Caki2 (cell line): ENCODE results near the gene RAI14. TPM values are rescaled to one million over a fixed set of nuclear protein-coding genes. Genes with fewer than 3 reads are reported as not detected.
"Not testable (repeated sequence)": the region's sequence is repeated elsewhere in the genome, so short reads cannot be mapped to it uniquely, and the experiment has no call there.

Experiments
- DNase-seq: peaks from one replicate; pipeline ENCODE4 v3.0.0-alpha.2; 2015; ENCODE audit warnings: low read depth
- in situ Hi-C: cut with HindIII; loops from 2 replicates; pipeline ENCODE4 v1.10.0; 2016; ENCODE audit warnings: low sequenced_read_pairs, low pct_unique_long_range_greater_than_20kb, mixed read lengths
- total RNA-seq: library from RNA; depleted of rRNA; stranded (reverse); fragments of >200 nt; shearing (Covaris generic); gene quantifications from 2 replicates; pipeline ENCODE4 v1.2.3, GENCODE V29; 2014; ENCODE audit warnings: low replicate concordance

Gene RAI14
- total RNA-seq, 1 experiment from 2014 or later: 53.9 TPM

DNA sequence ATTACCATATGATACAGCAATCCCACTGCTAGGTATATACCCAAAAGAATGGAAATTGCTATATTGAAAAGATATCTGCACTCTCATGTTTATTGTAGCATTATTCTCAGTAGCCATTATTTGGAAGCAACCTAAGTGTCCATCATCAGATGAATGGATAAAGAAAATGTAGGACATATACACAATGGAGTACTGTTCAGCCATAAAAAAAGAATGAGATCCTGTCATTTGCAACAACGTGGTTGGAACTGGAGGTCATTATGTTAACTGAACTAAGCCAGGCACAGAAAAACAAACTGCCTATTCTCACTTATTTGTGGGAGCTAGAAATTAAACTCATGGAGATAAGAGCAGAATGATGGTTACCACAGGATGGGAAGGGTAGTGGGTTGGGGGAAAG, 119.8 kb downstream of the RAI14 start:
- no peak for DNase-seq
- in situ Hi-C loops: no loop called here

DNA sequence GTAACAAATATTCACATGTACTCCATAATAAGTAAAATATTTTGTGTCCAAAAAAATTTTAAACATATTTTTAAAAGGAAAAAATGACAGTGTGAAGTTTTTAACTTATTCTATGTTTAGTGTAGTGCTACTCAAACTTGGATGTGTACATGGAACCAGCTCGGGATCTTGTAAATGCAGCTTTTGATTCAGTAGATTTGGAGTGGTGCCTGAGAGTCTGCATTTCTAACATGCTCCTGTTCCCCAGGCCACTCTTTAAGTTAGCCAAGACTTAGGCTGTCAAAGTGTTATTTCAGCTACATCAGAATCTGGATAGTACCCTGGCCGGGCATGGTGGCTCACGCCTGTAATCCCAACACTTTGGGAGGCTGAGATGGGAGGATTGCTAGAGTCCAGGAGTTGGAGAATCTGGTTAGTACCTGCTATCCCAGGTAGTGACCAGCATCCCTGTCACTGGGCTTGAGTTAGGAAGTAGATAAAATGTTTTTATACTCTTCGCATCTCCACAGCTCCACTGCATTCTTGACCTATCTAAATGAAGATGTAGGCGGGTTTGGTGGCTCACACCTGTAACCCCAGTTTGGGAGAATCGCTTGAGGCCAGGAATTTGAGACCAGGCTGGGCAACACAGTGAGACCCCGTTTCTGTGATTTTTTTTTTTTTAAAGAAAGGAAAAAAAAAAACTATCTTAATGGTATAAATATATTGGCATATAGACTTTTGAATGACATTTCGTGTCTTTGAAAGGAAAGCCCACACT, 122.1 kb downstream of the RAI14 start:
- no peak for DNase-seq
- in situ Hi-C loops: no loop called here

DNA sequence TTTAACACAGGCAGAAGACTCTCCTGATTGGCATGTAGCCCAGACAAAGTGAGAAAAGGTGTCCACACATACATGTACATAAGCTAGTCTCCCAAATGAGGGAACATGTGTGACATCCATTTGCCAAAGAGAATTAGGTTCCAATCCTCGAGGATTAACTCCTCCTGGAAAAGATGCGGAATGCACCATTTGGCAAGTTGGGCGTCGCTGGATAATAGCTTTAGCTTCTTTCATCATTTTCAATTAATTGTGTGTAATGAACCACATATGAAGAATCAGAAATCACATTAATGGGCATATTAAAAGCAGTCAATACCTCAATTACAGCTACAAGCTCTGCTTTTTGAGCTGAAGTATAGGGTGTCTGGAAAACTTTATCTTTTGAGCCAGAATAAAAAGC, 127.8 kb downstream of the RAI14 start:
- DNase-seq, in situ Hi-C loops: not testable (repeated sequence)

GRCh38 chr5:34787035-34787434, 130.9 kb downstream of the RAI14 start:
- in situ Hi-C loops: no loop called here
- no peak for DNase-seq

DNA sequence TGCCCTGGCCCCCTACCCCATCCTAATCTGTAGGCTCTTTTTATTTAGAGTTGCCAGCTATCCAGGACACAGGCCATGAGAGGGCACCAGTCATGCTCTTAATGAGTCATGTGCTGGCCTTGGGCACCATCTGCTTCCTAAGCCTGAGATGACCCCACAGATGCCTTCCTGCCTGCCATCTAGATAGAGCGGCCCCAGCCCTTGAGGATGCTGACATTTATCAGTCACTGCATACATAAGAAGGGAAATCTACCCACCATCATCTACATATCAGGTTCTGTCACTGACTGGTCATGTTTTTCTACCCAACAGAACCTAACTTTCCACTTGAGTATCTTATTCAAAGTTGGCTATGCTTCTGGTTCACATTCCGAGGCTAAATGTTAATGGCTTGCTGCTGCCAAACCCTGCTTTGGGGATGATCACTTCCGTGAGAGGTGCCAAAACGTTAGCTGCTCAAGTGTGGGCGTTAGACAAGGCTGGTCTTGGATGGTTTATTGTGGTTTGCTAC, 132.9 kb downstream of the RAI14 start:
- in situ Hi-C loops: no loop called here
- no peak for DNase-seq

DNA sequence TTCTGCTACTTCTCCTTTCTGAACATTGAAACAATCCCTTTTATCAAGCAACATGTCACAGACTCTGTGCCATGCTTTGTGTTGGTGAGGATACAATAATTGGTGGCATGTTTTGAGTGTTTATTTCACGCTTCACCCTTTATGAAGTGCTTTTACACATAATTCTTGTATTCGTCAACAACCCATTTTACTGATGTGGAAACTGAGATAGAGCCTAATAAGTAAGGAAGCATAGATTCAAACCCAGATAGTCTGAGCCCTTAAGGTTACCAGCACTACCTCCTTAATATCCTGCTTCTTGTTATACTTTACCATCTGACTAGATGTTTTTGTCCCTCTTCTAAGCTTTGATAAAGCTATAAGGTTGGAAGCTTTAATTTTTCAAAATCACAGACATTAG, 133.5 kb downstream of the RAI14 start:
- DNase-seq: no peak

GRCh38 chr5:34790069-34790468, 133.9 kb downstream of the RAI14 start:
- in situ Hi-C loops: no loop called here
- no peak for DNase-seq

More for the DNA sequence above, 133.5 kb downstream of the RAI14 start:
- in situ Hi-C loops: no loop called here

- in situ Hi-C loops: no loop called here
- no peak for DNase-seq
These were observed 135.7 kb downstream of the RAI14 start for GRCh38 chr5:34791761-34792244.

DNA sequence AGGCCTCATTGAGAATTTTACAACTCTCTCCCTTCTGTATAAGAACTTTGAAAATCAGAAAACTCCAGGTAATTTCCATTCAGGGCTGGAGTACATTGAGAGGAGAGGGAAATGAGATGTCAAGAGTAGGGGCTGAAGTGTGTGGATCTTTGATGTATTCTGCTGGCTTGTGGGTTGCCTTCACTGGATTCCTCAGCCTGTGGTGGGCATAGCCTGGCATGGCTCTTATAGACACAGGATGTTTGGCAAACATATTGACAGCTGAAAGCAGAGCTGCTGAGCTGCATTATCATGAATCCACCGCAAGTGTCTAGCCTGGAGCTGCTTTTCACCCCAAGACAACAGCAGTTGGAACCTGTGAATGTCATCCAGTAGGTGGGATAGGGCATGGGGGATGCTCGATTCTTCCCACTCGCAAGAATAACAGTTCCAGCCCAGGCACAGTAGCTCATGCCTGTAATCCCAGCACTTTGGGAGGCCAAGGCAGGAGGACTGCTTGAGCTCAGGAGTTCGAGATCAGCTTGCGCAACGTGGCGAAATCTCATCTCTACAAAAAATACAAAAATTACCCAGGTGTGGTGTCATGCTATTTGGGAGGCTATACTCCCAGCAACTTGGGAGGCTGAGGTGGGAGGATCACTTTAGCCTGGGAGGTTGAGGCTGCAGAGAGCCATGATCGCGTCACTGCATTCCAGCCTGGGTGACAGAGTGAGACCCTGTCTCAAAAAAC, 146.9 kb downstream of the RAI14 start:
- in situ Hi-C loops: no loop called here
- DNase-seq: no peak

DNA sequence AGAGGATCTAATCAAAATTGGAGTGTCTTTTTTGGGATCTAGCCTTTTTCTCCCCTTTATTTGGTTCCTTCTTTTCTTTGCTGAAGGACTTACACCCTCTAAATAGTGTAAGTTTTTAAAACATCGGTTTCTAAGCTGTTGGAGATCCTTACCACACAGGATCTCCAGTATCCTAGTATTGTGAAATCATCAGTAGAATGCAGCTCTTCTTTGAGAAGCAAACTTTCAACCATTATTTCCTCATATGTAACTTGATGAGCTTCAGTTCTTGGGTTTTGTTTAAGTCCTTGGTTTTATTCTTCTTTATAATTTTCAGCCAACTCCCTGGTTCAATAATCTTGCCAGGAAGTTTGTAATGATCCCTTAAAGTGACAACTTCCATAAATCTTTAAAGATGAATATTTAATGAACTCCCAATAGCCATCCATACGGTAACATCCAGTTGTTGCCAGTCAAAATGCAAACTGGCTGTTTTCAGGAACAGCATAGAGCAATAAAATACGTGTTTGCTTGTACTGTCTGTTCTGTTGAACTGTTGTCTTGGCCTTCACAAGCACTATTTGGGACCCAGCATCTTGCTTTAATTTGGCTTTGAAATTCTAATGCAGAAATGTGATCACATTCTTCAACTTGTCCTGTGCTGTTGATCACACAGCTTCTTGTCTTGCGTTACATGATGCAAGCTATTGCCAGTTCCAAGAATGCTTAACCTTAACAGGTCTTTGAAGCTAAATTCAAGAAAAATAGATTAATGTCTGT, 148.0 kb downstream of the RAI14 start:
- no peak for DNase-seq
- in situ Hi-C loops: no loop called here

- no peak for DNase-seq
- in situ Hi-C loops: no loop called here
These were observed 148.8 kb downstream of the RAI14 start for GRCh38 chr5:34804913-34805312.

- in situ Hi-C loops: no loop called here
- no peak for DNase-seq
These were observed 150.4 kb downstream of the RAI14 start for GRCh38 chr5:34806532-34806931.

- DNase-seq: no peak
- in situ Hi-C loops: no loop called here
These were observed 155.6 kb downstream of the RAI14 start for GRCh38 chr5:34811706-34812105.

GRCh38 chr5:34813509-34813908, 157.4 kb downstream of the RAI14 start:
- no peak for DNase-seq
- in situ Hi-C loops: no loop called here

- DNase-seq: no peak
- in situ Hi-C loops: no loop called here
These were observed 161.6 kb downstream of the RAI14 start for GRCh38 chr5:34817558-34818351.

DNA sequence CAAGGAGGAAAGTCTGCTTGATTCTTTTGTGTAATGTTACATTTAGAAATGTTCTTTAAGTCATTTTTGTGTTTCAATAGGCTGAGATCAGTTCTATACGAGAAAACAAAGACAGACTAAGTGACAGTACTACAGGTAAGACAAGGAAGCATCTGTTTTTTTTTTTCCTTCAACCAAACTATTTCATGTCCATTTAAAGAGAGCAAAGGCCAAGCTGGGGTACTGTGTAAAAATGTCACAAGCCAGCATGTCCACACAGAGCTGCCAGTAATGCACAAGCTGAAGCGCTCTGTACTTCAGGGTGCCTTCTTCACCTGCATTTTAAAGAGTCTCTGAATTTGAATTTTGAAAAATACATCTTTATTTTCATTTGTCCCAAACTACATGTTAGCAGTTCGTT, 162.6 kb downstream of the RAI14 start:
- in situ Hi-C loops: no loop called here
- no peak for DNase-seq

GRCh38 chr5:34820593-34820992, 164.5 kb downstream of the RAI14 start:
- no peak for DNase-seq
- in situ Hi-C loops: no loop called here
